NCI-H2196 treated with DMSO at 0.1 percent for 48 hours (cell line): ENCODE results near the gene QSOX1.

Experiments
- DNase-seq: peaks from one replicate; lab custom pipeline; 2025; ENCODE audit not compliant: unreplicated experiment; lab: John Stamatoyannopoulos, UW

QSOX1 gene

DNA sequence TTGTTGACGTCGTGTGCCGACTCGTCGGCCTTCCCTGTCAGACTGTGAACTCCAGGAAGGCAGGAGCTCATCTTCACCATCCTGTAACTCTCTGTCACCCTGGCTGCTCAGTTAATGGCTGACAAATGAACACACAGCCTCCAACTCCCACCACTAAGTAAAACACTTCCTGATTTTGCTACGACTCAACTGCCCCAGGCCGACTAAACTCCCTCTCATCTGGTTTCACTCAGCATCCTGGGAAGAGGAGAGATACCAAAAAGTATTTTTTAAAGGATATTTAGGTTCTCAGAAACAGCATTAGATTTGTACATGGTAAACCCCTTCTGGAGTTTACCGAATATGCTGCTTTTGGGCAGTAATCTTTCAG is 57.2 kb downstream of the QSOX1 start:
- no peak for DNase-seq

DNA sequence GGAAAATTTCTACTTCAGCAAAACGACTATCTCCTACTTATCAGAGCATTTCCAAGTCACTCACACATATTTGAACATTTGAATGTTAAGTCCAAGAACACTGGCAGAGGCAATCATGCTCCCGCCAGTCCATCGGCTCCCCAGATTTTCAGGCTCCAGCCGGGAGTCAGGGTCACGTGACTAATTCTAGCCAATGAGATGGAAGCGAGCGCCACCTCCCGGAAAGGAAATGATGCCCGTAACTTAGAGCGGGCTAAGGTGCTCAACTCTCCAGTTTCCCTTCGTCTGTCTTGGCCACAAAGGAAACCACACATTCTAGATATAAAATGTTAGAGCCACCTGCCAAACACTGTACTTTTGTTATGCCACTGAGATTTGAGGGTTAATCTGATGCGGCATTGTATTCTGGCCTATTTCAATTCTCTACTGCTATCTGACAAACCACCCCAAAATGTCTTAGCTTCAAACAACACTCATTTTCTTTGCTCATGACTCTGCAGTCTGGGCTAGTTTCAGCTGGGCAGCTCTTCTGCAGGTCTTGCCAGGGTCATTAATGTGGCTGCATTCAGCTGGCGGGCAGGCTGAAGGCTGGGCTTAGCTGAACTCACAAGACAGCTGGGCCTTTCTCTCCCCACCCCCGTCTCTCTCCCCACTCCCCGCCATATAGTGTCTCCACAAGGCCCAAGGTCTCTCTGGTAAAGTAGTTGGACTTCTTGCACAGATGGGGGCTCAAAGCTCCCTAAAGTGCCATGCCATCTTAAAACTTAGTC is 58.9 kb downstream of the QSOX1 start:
- DNase-seq, result no peak

DNA sequence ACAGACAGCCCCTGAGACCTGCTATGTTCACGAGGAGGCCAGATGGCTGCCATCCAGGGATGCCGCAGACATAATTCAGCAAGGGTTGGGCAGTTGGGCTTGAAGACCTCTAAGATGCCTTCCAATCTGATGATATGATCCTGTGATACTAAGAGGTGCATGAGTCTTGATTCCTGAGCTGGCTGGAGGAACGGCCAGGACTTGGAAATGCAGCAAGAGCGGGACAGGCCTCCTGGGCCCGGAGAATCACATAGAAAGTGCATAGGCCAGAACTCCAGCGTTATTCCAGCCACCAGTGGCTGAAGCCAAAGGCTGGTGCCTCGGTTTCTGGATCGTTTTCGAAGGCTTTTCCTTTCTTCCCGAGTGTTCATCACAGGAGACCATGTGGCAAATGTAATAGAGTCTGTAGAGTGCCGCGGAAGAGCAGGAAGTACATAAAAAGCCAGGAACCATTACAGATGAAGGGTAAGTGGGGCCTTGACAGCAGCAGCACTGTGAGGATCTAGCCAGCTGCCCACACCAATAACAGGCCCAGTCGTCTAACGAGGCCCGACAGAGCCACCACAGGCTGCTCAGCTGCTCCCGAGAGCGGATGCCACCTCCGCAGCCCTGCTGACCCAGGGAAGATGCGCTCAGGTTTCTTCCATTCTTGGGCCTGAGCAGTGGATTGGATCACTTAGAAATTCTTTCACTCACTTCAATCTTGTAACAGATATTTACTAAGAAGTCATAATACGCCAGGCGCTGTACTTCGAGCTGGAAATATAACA is 61.4 kb downstream of the QSOX1 start:
- no peak for DNase-seq

DNA sequence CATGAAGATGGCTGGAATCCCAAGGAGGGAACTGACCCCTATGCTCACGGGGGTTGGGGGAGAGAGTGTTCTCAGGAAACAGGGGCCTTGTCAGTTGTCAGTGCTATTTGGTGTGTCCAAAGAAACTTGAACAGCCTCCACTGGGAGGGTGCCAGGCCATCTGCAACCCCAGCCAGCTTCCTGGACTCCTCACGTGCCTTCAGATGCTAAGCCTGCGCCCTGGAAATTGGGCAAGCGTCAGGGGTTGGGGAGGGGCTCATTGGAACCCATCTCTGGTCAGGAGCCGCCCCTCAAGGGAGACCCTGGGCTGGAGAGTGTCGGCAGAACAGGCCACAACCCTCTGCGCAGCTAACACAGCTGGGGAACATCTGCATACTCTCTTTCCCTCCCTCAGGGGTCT is 62.3 kb downstream of the QSOX1 start:
- DNase-seq, result no peak

DNA sequence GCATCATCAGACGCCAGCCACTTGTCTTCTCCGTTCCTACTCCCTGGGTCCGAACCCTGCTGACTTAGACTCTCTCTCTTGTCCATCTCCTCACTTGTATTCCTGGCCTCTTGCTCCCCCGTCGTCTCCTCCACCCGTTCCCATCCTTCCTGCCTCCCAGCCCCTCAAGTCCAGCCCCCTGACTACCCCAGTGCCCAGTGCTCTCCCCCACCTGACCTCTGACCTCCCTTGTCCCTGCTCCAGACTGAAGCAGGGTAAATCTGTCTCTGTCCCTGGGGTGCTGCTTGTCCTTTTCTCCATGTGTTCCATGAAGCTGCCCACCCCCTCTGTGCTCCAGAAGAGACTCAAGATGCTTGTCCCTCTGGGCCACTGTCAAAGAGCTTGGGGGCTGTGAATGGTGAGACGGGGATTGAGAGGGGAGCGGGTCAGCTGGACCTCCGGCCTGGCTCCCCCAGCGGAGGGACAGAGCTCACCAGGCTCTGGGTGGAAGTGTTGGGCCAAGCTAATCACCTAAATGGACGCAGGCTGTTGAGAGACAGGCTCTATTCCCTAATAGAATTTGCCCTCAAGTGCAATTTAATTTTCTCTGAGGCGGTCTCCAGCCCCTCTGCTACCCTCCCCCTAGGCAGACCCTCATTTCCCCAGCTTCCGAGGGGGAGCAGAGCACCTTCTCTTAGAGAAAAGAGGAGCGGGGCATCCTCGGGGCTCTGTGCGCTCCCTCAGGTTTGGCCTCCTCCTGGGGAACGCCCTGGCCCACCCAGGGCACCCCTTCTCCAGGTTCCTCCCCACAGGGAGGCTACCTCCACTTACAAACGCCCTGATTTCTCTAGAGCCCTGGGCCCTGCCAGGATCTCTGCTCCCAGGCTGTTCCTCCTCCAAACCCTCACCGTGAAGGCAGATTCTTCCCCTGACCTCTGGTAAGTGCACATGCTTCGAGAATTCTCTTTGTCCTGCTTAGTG is 64.4 kb downstream of the QSOX1 start:
- no peak for DNase-seq

DNA sequence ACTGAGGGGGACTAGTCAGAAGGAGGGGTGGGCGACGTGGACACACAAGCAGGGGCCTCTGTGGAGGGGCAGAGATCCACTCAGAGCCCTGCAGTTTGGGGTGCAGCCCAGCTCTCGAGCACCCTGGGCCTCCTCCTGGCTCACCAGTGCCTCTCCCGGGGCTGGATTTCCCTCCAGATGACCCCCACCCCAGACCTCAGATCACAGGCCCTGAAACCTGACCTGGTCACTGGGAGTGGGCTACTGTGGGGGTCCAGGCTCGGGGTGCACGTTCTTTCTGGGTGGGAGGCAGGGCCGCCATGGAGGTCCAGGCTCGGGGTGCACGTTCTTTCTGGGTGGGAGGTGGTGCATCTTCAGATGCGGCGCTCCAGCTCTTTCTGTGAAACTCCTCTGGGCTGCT is 65.1 kb downstream of the QSOX1 start:
- no peak for DNase-seq

DNA sequence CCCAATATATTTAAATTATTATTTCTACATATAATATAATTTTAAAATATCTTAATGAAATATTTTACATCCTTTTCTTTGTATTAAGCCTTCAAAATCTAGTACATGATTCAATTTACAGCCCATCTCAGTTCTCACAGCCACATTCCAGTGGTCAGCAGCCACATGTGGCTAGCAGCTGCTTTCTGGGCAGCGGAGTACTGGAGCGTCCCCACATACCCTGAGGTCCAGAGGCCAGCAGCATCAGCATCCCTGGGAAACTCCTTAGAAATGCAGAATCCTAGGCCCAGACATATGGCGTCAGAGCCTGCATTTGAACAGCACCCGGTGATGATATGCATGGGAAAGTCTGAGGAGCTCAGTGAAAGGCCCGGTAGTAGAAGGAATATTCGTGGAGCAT is 66.8 kb downstream of the QSOX1 start:
- no peak for DNase-seq

DNA sequence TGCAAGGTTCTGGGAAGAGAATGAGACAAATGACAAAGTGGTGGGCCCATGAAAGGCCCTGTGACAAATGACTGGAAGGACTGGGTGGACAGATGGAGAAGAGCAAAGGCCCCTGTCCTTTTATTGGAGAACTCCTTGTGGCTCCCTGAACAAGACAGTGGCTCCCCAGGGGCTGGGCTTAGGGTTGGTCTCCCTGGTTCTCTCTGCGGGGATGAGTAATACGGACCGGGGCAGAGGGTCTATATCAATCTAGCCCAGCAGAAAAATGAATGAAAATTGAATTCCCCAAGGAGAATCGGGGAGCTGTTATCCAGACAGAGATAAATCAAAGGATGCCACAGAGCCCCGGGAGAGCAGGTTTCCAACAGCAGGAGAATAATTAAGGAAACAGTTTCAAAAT is 70.2 kb downstream of the QSOX1 start:
- no peak for DNase-seq

DNA sequence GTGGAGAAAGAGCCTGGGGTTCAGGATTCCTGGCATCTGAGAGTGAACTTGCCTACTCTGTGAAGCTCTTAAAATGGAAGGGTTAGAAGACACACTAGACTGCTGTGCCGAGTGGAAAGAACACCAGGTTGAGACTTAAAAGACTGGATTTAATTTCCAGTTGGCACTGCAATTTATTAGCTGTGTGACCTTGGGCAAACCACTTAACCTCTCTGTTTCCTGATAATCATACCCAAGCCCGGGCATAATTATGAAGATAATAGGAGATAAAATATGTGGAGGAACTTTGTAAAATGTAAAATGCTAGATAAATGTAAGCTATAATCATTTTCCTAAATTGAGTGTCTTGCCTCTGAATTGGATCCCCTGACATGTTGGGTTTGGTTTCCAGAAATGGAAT is 70.7 kb downstream of the QSOX1 start:
- no peak for DNase-seq

DNA sequence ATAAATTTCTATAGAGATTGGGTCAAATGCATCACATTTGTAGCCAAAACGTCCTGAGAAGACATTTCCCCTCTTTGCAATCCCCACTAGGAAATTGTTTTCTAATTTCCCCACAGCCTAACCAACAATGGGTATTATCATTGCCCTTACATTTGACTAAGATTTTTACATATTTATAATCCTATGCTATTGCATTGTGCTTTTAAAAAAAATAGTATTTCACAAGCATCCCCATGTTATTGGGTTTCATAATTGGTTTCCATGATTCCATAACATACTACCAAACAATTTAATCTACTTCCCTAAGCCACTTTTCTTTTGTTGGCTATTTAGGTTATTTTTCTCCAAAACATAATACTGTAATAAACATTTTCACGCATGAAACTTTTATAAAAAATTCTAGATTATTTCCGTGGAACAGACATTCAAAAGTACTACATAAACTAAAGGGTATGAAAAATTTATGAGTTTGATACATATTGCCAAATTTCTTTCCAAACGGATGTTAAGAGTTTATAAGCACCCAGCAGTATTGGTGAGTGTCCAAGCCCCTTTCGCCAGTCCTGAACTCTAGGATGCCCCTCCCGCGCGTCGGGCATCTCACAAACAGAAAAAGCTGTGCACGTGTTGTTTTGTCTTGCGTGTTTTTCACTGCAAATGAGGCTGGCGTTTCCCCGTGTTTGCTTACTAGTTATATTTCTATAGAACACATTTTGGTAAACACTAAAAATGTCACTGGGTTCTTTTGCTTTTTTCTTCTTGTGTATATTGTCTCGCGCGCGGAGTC is 73.4 kb downstream of the QSOX1 start:
- no peak for DNase-seq

DNA sequence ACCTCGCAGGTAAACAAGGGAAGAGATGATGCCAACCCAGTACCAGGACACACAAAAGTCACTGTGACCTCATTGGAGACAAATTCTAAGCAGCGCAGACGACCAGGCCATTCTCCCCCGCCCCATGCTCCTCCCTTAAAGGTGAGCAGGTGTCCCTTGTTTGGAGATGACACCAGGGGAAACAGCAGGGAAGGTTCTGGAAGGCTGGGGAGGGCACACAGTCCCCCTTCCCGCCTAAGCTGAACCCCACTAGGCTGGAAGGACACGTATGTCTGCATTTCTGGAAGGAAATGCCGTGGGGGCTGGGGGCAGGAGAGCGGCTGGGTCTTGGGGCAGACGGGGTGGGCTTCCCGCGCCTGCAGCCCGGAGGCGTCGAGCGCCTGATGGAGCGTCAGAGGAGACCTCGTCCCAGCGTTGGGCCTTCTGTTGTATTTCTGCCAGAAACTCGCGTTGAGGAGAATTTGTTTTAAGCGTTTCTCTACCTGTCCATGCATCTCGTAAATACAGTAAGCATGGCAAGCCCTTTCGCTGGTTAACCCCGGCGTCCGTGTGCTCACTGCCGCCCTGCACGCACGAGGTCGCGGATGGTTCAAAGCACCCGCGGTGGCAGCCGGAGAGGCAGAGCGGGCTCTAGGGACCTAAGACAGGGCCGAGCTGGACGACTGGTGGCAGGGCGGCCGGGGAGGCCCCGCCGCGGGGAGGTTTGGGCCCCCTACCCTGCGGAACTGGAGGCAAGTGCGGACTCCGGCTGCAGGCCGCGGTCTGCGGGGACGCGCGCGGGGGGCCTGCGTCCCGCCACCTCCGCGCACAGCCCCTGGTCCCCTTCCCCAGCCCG is 74.2 kb downstream of the QSOX1 start:
- peak; percentile 38 for DNase-seq

DNA sequence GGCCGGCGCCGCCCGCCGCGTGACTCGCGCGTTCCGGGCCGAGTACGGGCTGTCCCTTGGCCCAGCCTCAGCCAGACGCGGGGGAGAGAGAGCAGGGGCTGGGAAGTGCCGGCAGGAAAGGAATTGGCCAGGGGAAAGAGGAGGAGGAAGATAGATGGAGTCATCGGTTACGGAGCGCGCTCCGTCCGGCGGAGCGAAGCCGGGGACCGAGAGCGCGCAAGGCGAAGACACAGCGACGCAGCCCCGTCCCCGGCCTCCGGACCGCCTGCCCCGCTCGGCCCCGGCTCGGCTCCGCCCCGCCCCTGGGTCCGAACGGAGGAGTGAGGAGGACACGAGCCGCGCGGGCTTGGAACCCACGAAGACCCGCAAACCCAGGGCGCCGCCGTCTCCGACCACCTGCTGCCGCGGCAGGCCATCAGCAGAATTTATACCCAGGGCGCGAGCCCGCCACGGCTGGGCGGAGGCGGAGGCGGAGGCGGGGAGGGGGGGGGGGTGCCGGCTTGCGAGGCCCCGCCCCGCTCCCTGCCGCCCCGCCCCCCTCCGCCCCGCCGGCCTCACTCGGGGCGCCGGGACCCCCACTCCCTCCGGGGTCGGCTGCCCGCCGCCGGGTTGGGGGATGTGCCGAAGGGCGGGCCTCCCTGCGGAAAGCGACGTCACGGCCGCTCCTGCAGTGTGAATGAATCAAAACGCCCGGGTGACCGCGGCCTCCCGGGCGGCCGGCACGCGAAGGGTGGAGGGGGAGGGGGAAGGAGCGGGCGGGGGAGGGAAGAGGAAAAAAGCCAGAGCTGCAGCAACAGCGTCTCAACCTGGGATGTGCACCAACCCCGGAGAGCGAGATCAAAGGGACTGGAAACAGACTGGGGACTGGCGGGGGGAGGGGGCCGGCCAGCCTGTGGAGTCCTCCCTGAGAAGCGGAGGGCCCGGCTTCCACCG is 75.1 kb downstream of the QSOX1 start, which contains the start of gene LHX4:
Gene LHX4 (plus strand): TSS at position 782 of the 933 bp plus-strand sequence. CDS start 266 bp downstream, outside the sequence.
- DNase-seq, result peak; percentile 50

DNA sequence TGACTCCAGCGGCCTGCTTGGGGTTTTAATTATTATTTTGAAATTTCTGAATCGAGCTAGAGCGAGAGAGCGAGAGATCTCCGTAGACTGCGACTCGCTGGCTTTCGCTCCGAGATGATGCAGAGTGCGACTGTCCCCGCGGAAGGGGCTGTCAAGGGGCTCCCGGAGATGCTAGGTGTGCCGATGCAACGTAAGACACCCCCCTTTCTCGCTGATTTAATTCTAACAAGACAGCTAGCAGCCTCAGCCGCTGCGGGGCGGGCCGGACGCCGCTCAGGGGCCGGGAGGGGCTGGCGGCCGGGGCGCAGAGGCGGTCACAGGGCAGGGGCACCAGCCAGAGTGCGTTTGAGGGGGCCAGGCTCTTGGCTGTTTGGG is 75.7 kb downstream of the QSOX1 start:
- no peak for DNase-seq

DNA sequence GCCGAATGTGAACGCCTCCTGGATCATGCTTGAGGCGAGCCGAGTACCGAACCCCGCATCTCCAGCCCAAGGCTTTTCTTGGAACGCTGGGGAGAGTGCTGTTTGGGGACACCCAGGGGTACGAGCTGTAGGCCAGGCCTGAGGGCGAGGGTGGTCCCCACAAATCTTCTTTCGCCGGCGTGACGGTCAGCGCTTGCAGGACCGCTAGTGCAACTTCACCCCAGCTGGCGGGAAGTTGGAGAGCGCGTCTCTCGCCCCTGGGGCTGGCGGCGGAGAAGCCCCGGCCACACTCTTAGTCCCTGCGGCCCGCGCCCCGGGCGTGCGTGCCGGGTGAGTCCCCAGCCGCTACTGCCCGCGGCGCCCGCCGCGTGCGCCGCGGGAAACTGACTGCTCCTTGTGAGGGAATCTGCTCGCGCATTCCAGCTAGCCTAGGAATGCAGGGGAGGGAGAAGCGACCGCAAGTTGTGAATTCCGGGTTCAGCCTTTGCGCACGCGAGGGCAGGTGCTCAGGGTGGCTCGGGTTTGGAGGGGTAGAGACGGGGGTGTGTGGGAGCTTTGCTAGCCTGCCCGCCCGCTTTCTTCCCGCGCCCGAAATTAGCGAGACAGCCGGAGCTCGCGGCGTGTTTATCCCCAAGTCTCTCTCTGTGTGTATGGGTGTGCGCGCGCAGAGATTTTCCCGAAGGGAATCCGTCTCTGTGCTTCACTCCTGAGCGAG is 76.3 kb downstream of the QSOX1 start:
- DNase-seq, result no peak

DNA sequence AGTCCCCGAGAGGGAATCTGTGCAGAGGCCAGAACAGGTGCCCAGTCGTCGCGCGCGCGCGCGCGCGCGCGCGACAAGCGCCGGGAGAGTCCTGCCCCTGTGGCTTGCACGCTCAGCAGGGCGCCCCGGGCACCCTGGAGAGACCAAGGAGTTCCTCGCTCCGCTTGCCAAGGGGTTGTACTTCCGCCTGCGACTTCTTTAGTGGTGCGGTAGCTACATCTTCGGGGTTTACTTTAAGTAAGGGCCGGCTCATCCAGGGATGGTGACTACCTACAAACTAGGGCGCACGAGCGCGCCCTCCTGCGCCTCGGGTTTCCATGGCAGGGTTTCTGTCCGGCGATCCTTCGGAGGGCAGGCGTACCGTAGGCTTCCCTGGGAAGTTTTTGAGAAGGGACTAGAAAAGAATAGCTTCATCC is 76.8 kb downstream of the QSOX1 start:
- DNase-seq, result peak; percentile 18

DNA sequence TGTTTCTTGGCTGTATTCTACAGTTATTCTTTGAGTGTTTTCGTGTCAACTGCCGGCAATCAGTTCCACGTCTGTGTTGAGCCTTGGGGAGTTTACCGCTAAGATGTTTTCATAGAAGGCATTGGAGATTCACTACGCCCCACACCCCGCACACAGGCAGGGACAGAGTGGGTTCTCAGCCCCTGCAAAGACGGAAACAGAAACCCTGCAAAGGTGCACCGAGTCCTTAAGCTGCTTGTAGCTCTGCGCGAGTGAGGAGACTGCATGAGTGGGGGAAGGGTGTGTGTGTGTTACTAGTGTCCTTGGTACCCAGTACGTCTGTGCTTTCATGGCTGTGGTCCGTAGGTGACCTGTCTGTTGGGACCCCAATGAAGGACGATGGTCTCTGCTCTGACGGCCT is 77.3 kb downstream of the QSOX1 start:
- DNase-seq, result no peak

DNA sequence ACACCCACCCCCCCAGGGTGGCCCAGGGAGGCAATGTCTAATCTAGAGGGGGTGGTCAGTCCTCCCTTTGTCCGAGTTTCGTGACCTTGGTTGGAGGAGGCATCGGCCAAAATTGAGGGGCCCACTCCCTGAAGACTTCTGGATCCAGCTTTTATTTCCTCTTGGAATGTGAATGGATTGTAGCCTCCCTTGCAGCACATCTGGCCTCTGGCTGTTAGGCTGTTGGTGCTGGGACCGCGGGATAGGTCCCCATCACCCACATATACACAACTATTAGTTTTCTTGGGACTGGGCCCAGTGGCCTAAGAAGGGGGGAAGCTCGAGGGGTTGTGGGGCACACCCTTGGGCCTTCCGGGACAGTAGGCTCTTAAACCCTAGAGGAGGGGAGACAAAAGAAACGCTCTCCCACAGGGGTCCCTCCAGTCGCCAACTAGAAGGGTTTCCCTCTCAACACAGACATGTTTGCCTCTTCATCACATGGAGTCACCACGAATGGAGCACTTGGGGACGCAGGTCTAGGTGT is 77.9 kb downstream of the QSOX1 start:
- DNase-seq, result no peak
